HL-60 (cell line): Measurements from ENCODE around the gene SAMD10. TPM values are rescaled to one million over a fixed set of nuclear protein-coding genes. Genes with fewer than 3 reads are reported as not detected.

Experiments
- DNase-seq, 2 experiments: peaks; one replicate each; pipeline ENCODE4 v3.0.0-alpha.2; 2010 to 2020; ENCODE audit warnings: low read depth in 1 of 2, low spot score in 1 of 2
- H3K27ac ChIP-seq: fragments of 250-450 bp; sonication (Bioruptor Pico); replicated peaks from 2 replicates; pipeline ENCODE4 v1.5.1; 2020; ENCODE audit warnings: mild to moderate bottlenecking, moderate library complexity
- H3K27me3 ChIP-seq: fragments of 250-450 bp; sonication (Bioruptor Pico); 2 replicates; pipeline ENCODE4 v1.5.1; 2021; ENCODE audit warnings: mild to moderate bottlenecking, moderate library complexity; ENCODE audit not compliant: insufficient read depth, poor library complexity, severe bottlenecking
- H3K4me3 ChIP-seq: replicated peaks from 2 replicates; pipeline ENCODE4 v1.5.1; 2011; ENCODE audit warnings: mild to moderate bottlenecking, control low read depth, low read length; ENCODE audit not compliant: insufficient read depth
- CTCF ChIP-seq: IDR thresholded peaks from one replicate; pipeline ENCODE4 v1.5.1; 2011; ENCODE audit warnings: low read length, control low read depth, inconsistent platforms; ENCODE audit not compliant: insufficient read depth
- GABPA ChIP-seq: IDR thresholded peaks from 2 replicates; pipeline ENCODE4 v1.6.1; 2012; ENCODE audit warnings: low read depth
- POLR2AphosphoS5 ChIP-seq: IDR thresholded peaks from 2 replicates; pipeline ENCODE4 v1.6.1; 2012; ENCODE audit warnings: low read depth
- SPI1 ChIP-seq: IDR thresholded peaks from 2 replicates; pipeline ENCODE4 v1.6.1; 2012; ENCODE audit warnings: low read depth, mild to moderate bottlenecking, borderline replicate concordance
- microRNA-seq: library from miRNA; unstranded; fragments of <30 nt; microRNA quantifications from one replicate; pipeline ENCODE4, GENCODE V29; 2018
- TF ChIP-seq, protein P1 (sequence below): IDR thresholded peaks from 2 replicates; pipeline ENCODE4 v1.6.1; 2012; ENCODE audit warnings: low read depth; ENCODE audit not compliant: insufficient replicate concordance

SAMD10 gene

GRCh38 chr20:63929071-63929470 is 50.4 kb downstream of the SAMD10 start:
- TF ChIP-seq, protein P1, sequence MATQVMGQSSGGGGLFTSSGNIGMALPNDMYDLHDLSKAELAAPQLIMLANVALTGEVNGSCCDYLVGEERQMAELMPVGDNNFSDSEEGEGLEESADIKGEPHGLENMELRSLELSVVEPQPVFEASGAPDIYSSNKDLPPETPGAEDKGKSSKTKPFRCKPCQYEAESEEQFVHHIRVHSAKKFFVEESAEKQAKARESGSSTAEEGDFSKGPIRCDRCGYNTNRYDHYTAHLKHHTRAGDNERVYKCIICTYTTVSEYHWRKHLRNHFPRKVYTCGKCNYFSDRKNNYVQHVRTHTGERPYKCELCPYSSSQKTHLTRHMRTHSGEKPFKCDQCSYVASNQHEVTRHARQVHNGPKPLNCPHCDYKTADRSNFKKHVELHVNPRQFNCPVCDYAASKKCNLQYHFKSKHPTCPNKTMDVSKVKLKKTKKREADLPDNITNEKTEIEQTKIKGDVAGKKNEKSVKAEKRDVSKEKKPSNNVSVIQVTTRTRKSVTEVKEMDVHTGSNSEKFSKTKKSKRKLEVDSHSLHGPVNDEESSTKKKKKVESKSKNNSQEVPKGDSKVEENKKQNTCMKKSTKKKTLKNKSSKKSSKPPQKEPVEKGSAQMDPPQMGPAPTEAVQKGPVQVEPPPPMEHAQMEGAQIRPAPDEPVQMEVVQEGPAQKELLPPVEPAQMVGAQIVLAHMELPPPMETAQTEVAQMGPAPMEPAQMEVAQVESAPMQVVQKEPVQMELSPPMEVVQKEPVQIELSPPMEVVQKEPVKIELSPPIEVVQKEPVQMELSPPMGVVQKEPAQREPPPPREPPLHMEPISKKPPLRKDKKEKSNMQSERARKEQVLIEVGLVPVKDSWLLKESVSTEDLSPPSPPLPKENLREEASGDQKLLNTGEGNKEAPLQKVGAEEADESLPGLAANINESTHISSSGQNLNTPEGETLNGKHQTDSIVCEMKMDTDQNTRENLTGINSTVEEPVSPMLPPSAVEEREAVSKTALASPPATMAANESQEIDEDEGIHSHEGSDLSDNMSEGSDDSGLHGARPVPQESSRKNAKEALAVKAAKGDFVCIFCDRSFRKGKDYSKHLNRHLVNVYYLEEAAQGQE = no peak
- TF ChIP-seq POLR2AphosphoS5 (no peak), CTCF (no peak), SPI1 (no peak), GABPA (no peak)
- DNase-seq = no peak
- no peak overlapping the region for H3K4me3 ChIP-seq
- H3K27ac ChIP-seq = no peak overlapping the region
- H3K27me3 ChIP-seq = no peaks in the 10 kb centered on the region

GRCh38 chr20:63926298-63926697 is 53.1 kb downstream of the SAMD10 start:
- H3K27ac ChIP-seq = no peak overlapping the region
- H3K27me3 ChIP-seq = no peaks in the 10 kb centered on the region
- no peak for TF ChIP-seq POLR2AphosphoS5
- TF ChIP-seq SPI1 = no peak
- TF ChIP-seq GABPA = no peak
- no peak for TF ChIP-seq CTCF
- TF ChIP-seq, protein P1 = no peak
- no peak overlapping the region for H3K4me3 ChIP-seq
- no peak for DNase-seq

DNA sequence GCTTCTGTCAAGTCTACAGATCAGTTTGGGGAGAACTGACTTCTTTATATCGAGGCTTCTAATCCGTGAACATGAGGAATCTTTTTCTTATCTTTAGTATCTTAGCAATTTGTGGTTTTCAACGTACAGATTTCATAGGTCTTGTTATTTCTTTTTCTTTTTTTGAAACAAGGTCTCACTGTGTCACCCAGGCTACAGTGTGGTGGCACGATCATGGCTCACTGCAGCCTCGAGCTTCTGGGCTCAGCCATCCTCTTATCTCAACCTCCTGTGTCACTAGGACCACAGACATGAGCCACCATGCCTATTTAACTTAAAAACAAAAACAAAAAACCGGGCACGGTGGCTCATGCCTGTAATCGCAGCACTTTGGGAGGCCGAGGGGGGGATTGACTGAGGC is 55.2 kb downstream of the SAMD10 start:
- no peak for DNase-seq
- TF ChIP-seq, protein P1 = no peak
- no peak for TF ChIP-seq GABPA
- no peak for TF ChIP-seq SPI1
- TF ChIP-seq CTCF = no peak
- TF ChIP-seq POLR2AphosphoS5 = no peak
- Histone ChIP-seq H3K4me3 (no peak overlapping the region), H3K27ac (no peak overlapping the region; the same call in 1 of the 2 replicates), H3K27me3 (no peaks in the 10 kb centered on the region)

Small RNA genes lying within 50 kb of the gene (microRNA-seq; reads per million reads assigned to microRNA genes)
- gene MIR1914 (not detected), gene MIR647 (not detected)
